AG04450 (cell line): ENCODE results near the gene ZCCHC14. TPM values are rescaled to one million over a fixed set of nuclear protein-coding genes. Genes with fewer than 3 reads are reported as not detected.
"Not testable (repeated sequence)": the region's sequence is repeated elsewhere in the genome, so short reads cannot be mapped to it uniquely, and the experiment has no call there.

Source experiments
- CTCF ChIA-PET: fragments of 300-600, 350-600 bp; formaldehyde crosslinking; extraction: SDS; loops from one replicate; lab custom pipeline; 2022; ENCODE audit warnings: antibody characterized with exemption, inconsistent platforms; lab: Charles Lee
- POLR2A ChIA-PET: fragments of 350-600 bp; formaldehyde crosslinking; extraction: SDS; loops from one replicate; lab custom pipeline; 2021; ENCODE audit warnings: antibody characterized with exemption, inconsistent platforms; lab: Yijun Ruan, JAX
- DNase-seq: peaks from one replicate; pipeline ENCODE4 v3.0.0-alpha.2; 2011; ENCODE audit warnings: low read depth, low spot score
- H3K27ac ChIP-seq: one replicate; pipeline ENCODE4 v1.5.1; 2012; ENCODE audit warnings: low read depth, low read length, control low read depth
- H3K27me3 ChIP-seq: one replicate; pipeline ENCODE4 v1.6.0; 2012; ENCODE audit warnings: low read length; ENCODE audit not compliant: control insufficient read depth, insufficient read depth
- H3K4me3 ChIP-seq: 2 replicates; pipeline ENCODE4 v1.5.1; 2011; ENCODE audit warnings: mild to moderate bottlenecking, low read depth, low read length, control low read depth
- H3K9me3 ChIP-seq: 2 replicates; pipeline ENCODE4 v1.5.1; 2012; ENCODE audit warnings: low read length; ENCODE audit not compliant: control insufficient read depth, insufficient read depth
- polyA plus RNA-seq: library from polyadenylated mRNA; depleted of rRNA; stranded (reverse); fragments of >200 nt; gene quantifications from 2 replicates; pipeline ENCODE4 v1.2.3, GENCODE V29; 2011
- TF ChIP-seq, protein P1 (sequence below): IDR thresholded peaks from 2 replicates; pipeline ENCODE4 v1.5.1; 2011; ENCODE audit warnings: low read depth, low read length, control low read depth, inconsistent platforms

Gene ZCCHC14
- polyA plus RNA-seq, 1 experiment: 6.2 TPM

- no peaks in the 10 kb centered on the region for H3K27me3 ChIP-seq
- H3K9me3 ChIP-seq: no peaks in the 10 kb centered on the region
- CTCF ChIA-PET: interaction anchor here (0.6 kb wide), 2 partner anchors 255 to 479 kb away, joined by 3 to 5 read pairs; no protein-coding TSS in a partner anchor
- POLR2A ChIA-PET: no interaction called here
- H3K4me3 ChIP-seq: peak within 1 kb of the TSS; percentile 70
- peak within 1 kb of the TSS; percentile 71 for H3K27ac ChIP-seq
- TF ChIP-seq, protein P1, sequence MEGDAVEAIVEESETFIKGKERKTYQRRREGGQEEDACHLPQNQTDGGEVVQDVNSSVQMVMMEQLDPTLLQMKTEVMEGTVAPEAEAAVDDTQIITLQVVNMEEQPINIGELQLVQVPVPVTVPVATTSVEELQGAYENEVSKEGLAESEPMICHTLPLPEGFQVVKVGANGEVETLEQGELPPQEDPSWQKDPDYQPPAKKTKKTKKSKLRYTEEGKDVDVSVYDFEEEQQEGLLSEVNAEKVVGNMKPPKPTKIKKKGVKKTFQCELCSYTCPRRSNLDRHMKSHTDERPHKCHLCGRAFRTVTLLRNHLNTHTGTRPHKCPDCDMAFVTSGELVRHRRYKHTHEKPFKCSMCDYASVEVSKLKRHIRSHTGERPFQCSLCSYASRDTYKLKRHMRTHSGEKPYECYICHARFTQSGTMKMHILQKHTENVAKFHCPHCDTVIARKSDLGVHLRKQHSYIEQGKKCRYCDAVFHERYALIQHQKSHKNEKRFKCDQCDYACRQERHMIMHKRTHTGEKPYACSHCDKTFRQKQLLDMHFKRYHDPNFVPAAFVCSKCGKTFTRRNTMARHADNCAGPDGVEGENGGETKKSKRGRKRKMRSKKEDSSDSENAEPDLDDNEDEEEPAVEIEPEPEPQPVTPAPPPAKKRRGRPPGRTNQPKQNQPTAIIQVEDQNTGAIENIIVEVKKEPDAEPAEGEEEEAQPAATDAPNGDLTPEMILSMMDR: no peak
- peak; percentile 87 for DNase-seq
Observed at GRCh38 chr16:87391950-87392820, 100.6 kb downstream of the ZCCHC14 start, which contains the start of gene MAP1LC3B. Gene MAP1LC3B (plus strand): TSS chr16:87392336. CDS start chr16:87392428, 92 bp downstream.

DNA sequence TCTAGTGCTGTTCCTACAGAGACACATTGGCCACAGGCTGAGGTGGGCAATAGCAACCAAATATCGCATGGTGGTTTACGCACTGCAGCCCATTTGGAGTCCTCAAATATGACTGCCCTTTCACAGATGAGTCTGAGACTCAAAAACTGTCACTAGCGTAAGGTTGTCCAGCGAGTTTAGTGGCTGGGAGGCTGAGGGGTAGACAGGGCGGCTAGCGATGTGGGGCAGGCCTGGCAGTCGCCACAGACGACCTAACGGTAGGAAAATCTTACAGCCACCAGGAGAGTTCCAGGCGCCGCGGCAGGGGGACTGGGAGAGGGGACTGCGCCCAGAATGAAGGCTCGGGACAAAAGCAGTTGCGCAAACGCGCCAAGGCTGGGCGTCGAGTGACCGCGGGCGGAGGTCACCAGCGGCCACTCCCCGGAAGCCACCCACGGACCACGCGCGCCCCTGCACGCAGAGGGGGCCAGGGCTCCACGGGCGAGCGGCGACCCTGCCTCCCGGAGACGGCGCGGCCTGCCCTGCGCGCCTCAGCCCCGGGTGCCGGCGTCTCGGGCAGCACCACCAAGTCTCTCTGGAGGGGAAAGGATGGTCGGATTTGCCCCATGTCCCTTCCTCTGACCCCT, 101.4 kb downstream of the ZCCHC14 start:
- Histone ChIP-seq H3K27me3 (no peaks in the 10 kb centered on the region), H3K27ac (peak overlapping the region; percentile 71), H3K4me3 (peak overlapping the region; percentile 67), H3K9me3 (no peaks in the 10 kb centered on the region)
- CTCF ChIA-PET: no interaction called here
- no peak for DNase-seq
- POLR2A ChIA-PET: no interaction called here
- TF ChIP-seq, protein P1: no peak

DNA sequence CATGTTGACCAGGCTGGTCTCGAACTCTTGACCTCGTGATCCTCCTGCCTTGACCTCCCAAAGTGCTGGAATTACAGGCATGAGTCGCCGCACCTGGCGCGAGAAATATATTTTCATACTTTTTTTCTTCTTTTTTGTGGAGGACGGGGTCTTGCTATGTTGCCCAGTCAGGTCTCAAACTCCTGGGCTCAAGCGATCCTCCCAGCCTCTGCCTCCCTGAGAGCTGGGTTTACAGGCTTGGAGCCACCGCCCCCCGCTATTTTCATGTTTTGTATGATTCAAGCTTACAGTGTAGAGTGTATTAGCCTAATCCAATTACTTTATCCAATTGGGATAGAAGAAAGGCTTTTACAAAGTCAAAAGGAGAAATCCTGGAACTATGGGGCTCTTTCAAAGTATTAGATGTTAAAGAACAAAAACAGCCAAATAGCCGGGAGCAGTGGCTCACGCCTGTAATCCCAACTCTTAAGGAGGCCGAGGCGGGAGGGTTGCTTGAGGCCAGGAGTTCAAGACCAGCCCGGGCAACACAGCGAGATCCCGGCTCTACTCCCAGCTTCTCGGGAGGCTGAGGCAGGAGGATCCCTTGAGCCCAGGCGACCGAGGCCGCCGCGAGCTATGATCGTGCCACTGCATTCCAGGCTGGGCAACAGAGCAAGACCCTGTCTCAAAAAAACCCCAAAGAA, 102.0 kb downstream of the ZCCHC14 start:
- no peak overlapping the region for H3K27ac ChIP-seq
- no peak overlapping the region for H3K4me3 ChIP-seq
- no peak for DNase-seq
- TF ChIP-seq, protein P1: no peak
- ChIA-PET CTCF (no interaction called here), POLR2A (no interaction called here)
- no peaks in the 10 kb centered on the region for H3K9me3 ChIP-seq
- no peaks in the 10 kb centered on the region for H3K27me3 ChIP-seq

GRCh38 chr16:87389914-87390313, 102.9 kb downstream of the ZCCHC14 start:
- POLR2A ChIA-PET, CTCF ChIA-PET: not testable (repeated sequence)

GRCh38 chr16:87389245-87389644, 103.6 kb downstream of the ZCCHC14 start:
- H3K9me3 ChIP-seq: no peaks in the 10 kb centered on the region
- DNase-seq: no peak
- H3K27me3 ChIP-seq: no peaks in the 10 kb centered on the region
- no peak overlapping the region for H3K27ac ChIP-seq
- ChIA-PET CTCF (interaction anchor here (0.8 to 1.7 kb wide), 2 partner anchors 162 to 247 kb away, joined by 4 to 6 read pairs; no protein-coding TSS in a partner anchor), POLR2A (interaction anchor here (2.2 kb wide), 1 partner anchor 72 kb away, joined by 10 read pairs; the partner anchor contains the start of gene C16orf95)
- TF ChIP-seq, protein P1: no peak
- no peak overlapping the region for H3K4me3 ChIP-seq

More at GRCh38 chr16:87389914-87390313, 102.9 kb downstream of the ZCCHC14 start:
- DNase-seq, H3K27ac ChIP-seq, H3K27me3 ChIP-seq, H3K4me3 ChIP-seq, H3K9me3 ChIP-seq: not testable (repeated sequence)
